H1 (cell line): ENCODE results near the gene PLCL2. TPM values are rescaled to one million over a fixed set of nuclear protein-coding genes. Genes with fewer than 3 reads are reported as not detected.

Experiments
- FOSL1 ChIP-seq: IDR thresholded peaks from 2 replicates; pipeline ENCODE4 v1.6.1; 2011; ENCODE audit warnings: mild to moderate bottlenecking, low read depth, low read length, moderate library complexity; ENCODE audit not compliant: insufficient read depth
- PHF8 ChIP-seq: fragments of 200-600 bp; sonication (generic); conservative IDR thresholded peaks from 2 replicates; pipeline ENCODE4 v1.7.1; 2012; ENCODE audit warnings: low read depth, mild to moderate bottlenecking, inconsistent platforms, low read length, moderate library complexity
- RFX5 ChIP-seq: IDR thresholded peaks from 2 replicates; pipeline ENCODE4 v1.6.1; 2011; ENCODE audit warnings: low read depth, low read length, improper control_type of control experiment, borderline replicate concordance
- SIN3A ChIP-seq, 2 experiments: IDR thresholded peaks in 1 of 2; conservative IDR thresholded peaks in 1 of 2; 2 replicates each; pipeline ENCODE4 v1.6.1; 2011 to 2012; ENCODE audit warnings: low read length in 2 of 2, improper control_type of control experiment in 1 of 2, low read depth in 1 of 2, mild to moderate bottlenecking in 1 of 2
- SP2 ChIP-seq: IDR thresholded peaks from 2 replicates; pipeline ENCODE4 v1.6.1; 2012; ENCODE audit warnings: mild to moderate bottlenecking, low read length, inconsistent platforms
- polyA plus RNA-seq, 7 experiments: library from polyadenylated mRNA; depleted of rRNA in 3 of 7; stranded (reverse) in 5 of 7; unstranded in 2 of 7; fragments of >200 nt in 5 of 7; fragments of 200-250 nt in 2 of 7; gene quantifications; 1 replicate in 5 of 7; 2 replicates in 1 of 7; 4 replicates in 1 of 7; pipeline versions ENCODE4 v1.2.1 to v1.2.3, GENCODE V29; 2011 to 2013; ENCODE audit warnings: missing spikeins in 2 of 7, mixed read lengths in 2 of 7
- total RNA-seq: library from RNA; stranded (reverse); fragmentation: NEBNext Ultra II Directional; extraction: Animal tissue kit (Norgen Biotek cat#: 25700); gene quantifications from 2 replicates; pipeline ENCODE4 v1.2.1, GENCODE V29; 2021

PLCL2 gene
- total and polyA plus RNA-seq, 2 of the 8 experiments (the other 6 are each of a cell fraction or from before 2014, with no cell fraction given), result 3.5 to 6.8 TPM

- no peak for TF ChIP-seq SP2
- no peak for TF ChIP-seq PHF8
- no peak for TF ChIP-seq SIN3A (conservative IDR thresholded peaks at IDR 0.05 in 1 of 2, IDR thresholded peaks at IDR 0.05 in 1 of 2; ENCODE audit: low read depth in 1 of 2, low read length in 2 of 2)
- TF ChIP-seq FOSL1, result no peak
- no peak for TF ChIP-seq RFX5
Observed at GRCh38 chr3:17013050-17013449, 128.3 kb downstream of the PLCL2 start (continued).
